ENCODE measurements around the gene DGKE.

The DGKE gene

DNA sequence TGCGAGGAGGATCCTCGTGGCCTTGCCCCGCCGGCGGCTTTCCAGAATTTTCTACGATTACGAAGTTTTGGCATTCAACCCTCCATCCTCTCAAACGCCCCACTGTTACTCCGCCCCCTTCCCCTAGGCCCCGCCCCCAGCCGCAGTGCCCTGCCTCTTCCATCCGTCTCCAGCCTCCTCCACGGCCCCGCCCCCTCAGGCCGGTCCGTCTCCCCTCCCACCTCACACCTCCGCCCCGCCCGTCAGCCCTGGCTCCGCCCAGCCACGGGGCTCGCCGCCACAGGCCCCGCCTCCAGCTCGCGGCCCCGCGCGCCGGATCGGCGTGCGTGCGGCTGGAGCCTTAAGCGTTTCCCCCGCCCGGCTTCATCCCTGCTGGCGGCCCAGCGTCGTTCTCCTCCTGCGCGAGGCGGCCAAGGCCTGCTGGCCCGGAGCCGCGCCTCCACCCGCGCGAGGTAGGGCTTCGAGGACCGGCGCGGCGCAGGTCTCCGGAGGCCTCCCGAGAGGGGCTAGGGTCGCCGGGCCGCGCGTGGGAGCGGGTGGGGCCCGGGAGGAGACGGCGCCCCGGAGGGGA, at the start of gene DGKE, which contains the start of gene C17orf67:
Gene DGKE (plus strand): TSS at position 343 of the 571 bp plus-strand sequence. CDS start 645 bp downstream, outside the sequence.
Gene C17orf67 (minus strand): TSS at position 112 of the 571 bp plus-strand sequence. CDS start 18,110 bp downstream, outside the sequence.
- DNase-seq (ENCODE audit: extremely low spot score, insufficient read length, low read depth) (peak; percentile 95), FAIRE-seq (peak; percentile 93)

DNA sequence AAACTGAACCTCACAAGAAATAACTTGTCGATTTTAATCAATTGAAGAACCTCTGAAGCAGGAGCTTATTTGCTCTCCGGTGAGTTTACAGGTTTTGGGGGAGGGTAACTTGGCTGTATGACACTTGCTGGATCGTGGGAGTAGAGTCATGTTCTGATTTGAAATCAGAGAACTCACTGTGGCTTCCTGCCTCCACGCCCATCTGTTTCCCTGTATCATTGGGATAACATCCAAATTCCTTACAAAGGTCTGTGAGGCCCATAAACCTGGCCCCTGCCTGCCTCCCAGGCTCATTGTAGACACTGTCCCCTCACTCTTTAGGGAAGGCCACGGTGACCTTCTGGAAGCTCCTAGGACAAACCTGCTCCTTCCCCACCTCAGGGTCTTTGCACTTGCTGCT, 48.5 kb upstream of the DGKE start:
- DNase-seq (ENCODE audit: extremely low spot score, insufficient read length, low read depth) (no peak), FAIRE-seq (no peak)

DNA sequence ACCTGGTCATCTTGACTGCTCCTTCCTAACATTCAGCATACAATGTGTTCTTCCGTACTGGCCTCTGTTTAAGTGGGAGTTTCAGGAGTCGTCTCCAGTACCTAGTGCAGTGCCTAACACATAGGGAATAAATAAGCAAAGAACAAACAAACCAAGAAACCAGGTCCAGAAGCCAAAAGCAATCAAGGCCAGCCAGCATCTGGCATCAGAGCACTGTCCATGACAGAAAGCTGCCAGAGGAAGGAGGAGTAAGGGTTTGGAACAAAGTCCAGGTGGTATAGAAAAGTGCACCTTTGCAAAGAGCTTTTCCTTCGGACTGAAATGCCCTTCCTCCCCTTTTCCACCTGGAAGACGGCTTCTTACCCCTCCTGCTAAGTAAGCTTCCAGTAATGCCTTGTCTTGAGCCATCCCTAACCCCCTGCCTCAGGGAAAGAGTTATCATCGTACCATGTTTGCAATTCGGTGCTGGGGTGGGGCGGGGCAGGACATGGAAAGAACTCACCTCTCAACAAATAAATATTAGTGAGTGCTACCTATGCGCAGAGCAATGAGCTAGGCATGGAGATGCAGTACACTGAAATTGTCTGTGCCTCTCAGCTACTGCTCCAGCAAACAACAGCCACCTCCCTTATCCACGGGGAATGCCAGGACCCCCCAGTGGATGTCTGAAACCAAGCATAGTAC, 47.8 kb upstream of the DGKE start:
- FAIRE-seq (no peak), DNase-seq (ENCODE audit: extremely low spot score, insufficient read length, low read depth) (no peak)

DNA sequence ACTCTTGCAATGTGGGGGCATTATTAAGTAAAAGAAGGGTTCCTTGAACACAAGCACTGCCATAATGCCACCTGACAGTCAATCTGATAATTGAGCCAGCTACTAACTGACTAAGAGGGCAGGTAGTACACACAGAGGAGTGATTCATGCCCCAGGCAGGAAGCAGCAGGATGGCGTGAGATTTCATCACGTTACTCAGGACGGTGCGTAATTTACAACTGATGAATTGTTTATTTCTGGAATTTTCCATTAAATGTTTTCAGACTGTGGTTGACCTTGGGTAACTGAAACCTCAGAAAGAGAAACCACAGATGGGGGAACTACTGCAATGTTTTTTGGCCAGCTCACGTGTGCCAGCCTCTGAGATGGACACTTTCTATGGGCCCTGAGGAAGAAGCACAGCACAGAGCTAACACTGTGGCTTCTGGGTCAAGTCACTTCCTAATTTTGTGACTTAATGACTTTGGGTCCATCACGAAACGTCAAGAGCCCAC, 46.9 kb upstream of the DGKE start:
- FAIRE-seq = peak; percentile 87
- DNase-seq (ENCODE audit: extremely low spot score, insufficient read length, low read depth) = no peak

DNA sequence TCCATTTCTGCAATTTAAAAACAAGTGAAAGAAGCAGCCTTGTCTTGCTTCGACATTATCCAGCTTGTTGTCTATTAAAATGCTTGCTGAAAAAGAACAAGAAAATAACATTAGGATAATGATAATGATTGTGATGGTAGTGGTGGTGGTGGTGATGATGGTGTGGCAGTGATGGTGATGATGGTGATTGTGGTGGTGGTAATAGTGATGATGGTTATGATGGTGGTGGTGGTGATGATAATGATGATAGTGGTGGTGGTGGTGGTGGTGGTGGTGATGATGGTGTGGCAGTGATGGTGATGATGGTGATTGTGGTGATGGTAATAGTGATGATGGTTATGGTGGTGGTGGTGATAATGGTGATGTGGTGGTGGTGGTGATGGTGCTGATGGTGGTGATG, 41.7 kb upstream of the DGKE start:
- DNase-seq (ENCODE audit: extremely low spot score, insufficient read length, low read depth) (no peak), FAIRE-seq (no peak)

DNA sequence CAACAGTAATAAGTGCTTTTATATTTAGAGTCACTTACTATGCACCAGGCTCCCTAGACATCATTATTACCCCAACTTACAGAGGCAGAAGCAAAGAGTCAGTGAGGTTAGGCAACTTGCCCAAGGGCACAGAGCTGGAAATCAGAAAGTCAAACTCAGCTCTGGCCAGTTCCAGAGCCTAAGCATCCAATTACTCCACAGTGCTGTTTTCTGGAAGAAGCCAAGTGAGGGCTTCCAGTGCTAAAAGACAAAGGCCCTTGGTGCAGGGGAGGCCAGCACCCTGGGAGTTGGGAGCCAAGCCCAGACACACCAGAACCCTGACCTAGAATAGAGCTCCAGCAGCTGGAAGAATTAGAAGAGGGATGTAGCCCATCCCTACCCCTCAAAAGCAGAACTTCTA, 40.4 kb upstream of the DGKE start:
- no peak for DNase-seq (ENCODE audit: extremely low spot score, insufficient read length, low read depth)
- no peak for FAIRE-seq

DNA sequence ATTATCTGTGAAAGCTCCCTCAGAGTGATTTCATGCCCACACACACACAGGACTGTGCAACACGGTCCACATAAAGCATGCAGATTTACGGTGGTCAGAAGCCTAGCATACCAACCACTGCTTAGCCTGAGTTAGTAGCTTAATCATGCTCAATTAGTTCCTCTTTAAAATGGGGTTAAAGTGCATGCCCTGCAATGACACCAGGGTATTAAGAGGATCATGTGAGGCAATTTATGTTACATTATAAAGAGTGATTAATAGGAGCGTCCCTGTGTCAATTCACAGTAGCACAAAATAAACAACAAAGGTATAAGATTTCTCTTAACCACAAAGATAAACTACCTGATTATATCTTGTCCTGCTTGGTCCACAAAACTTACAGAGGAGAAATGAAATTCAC, 40.0 kb upstream of the DGKE start:
- DNase-seq (ENCODE audit: extremely low spot score, insufficient read length, low read depth) = no peak
- FAIRE-seq = no peak

DNA sequence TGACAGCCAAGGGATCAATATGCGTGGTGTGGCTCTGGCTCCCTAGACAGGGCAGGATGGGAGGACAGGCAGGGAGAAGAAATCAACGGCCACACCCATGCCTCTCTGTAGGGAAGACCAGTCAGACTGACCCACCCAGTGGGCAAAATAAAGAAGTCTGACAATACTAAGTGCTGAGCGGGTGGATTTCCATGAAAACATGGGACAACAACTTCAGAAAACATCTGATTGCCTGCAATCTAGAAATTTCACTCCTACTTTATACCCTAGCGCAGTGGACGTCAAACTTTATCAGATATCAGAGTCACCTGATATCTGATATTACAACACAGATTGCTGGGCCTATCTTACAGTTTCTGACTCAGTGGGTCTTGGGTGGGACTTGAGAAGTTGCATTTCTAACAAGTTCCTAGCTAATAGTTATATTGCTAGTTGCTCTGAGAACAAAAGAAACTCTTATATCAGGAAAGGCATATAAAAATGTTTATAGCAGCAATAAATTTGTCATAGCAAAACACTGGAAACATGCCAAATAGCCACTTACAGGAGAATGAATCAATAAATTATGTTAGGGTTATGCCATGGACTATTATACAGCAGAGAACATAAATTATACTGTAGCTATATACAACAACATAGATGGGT, 38.6 kb upstream of the DGKE start:
- no peak for DNase-seq (ENCODE audit: extremely low spot score, insufficient read length, low read depth)
- FAIRE-seq = no peak

DNA sequence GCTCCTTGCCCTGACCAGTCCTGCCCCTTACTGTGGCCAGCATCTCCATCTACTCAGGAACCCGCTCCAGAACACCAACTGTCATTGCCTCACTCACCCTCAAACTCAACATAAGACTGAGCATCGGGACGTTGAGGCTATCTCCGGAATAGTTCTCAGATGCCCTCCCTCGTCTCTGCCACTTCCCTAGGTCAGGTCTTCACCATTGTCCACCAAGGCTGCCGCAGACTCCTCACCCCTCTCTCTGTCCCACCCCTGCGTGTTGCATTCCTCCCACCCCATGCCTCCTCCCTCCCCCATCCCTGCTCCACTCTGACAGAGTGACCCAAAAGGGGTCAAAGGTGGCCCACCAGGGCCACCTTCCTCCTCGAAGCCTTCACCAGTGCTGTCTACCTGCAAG, 37.4 kb upstream of the DGKE start:
- no peak for FAIRE-seq

DNA sequence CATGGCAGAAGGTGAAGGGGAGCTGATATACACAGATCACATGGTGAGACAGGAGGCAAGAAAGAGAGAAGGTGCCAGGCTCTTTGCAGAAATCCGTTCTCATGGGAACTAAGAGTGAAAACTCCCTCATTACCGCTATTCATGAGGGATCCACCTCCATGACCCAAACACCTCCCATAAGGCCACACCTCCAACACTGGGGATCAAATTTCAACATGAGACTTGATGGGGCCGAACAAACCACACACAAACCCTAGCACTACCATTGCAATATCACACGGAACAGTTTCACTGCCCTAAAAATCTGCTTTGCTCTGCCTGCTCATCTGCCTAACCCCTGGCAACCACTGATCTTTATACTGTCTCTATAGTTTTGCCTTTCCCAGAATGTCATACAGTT, 35.0 kb upstream of the DGKE start:
- no peak for FAIRE-seq
- no peak for DNase-seq (ENCODE audit: extremely low spot score, insufficient read length, low read depth)

More for the DNA sequence above, 37.4 kb upstream of the DGKE start:
- no peak for DNase-seq (ENCODE audit: extremely low spot score, insufficient read length, low read depth)

DNA sequence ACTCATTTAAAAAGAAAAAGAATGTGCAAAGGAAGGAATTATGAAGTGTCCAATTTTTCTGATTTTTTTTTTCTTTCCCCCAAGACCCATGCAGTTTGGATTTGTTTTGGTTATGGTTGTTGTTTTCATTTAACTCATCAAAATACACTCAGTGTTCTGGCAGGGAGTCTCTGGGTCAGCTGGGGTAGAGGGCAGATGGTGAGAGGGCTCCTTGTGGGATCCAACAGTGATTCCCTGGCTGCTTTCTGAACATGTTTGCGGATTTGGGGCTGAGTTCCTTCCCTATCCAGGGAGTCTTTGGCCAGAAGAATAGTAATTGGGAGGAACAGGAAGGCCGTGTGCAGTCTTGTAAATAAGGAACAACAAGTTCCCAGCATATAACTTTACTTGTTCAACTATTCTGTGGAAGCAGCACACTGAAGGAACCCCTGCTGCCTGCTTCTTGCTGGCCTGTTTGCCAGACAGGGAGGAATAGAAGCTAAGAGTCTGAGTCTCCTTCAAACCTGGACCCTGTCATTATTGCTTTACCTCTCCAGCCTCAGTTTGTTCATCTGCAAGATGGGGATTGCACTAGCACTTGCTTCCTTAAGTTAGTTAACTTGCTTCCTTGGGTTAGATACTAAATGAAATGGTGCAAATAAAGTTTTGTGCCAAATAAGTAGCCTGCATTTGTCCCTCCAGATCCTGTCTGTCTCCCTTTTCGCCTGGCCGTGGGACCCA, 32.3 kb upstream of the DGKE start:
- FAIRE-seq (no peak), DNase-seq (ENCODE audit: extremely low spot score, insufficient read length, low read depth) (no peak)

DNA sequence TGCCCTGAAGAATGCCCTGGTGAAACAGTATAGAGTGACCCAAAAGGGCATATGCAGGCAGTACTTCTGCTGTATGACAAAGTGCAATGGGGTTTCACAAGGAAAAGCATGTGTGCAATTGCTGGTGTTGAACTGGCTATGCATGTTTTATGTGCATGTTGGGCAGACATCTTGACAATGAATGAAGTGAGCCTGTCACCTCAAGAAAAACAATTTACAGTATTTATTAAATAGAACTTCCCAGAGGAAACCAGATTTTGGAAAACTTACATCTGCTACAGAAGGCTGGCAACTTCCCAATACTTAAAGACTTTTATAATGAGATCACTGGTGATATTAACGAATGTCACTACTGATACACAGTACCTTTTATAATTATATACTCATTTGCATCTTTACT, 30.9 kb upstream of the DGKE start:
- no peak for DNase-seq (ENCODE audit: extremely low spot score, insufficient read length, low read depth)
- FAIRE-seq = no peak

DNA sequence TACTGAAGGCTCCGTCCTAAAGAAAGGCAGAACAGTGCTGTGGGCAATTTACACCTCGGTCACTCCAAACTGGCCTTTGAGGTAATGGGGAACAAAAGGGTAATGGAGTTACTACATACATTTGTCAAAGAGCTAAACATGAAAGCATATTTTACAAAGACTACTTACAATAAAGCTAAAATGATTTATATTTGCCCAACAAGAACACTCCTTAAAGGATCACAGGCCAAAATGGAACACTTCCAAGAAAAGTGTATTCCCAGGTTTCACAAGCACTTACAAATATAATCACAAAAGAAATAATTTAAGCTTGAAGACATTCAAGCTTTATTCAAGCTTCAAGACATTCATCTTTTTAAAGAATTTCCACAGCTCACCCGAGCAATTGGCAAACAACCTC, 29.5 kb upstream of the DGKE start:
- DNase-seq (ENCODE audit: extremely low spot score, insufficient read length, low read depth) (no peak), FAIRE-seq (no peak)

DNA sequence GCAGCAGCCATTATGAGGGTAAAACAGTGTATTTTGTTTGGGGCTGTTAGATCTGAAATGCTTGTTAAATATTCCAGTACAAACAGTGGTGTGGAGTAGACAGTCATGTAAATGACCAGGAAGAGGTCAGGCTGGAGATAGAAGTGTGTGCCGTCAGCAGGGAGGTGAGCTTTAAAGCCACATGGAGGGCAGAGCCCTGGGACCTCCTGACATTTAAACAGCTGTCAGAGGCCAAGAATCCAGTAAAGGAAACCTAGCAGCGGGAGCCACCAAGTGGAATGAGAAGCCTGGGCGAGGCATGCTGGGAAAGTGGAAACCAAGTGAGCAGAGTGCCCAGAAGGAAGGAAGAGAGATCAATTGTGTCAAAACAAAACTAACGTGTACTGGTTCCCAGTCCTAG, 27.0 kb upstream of the DGKE start:
- FAIRE-seq (no peak), DNase-seq (ENCODE audit: extremely low spot score, insufficient read length, low read depth) (no peak)

DNA sequence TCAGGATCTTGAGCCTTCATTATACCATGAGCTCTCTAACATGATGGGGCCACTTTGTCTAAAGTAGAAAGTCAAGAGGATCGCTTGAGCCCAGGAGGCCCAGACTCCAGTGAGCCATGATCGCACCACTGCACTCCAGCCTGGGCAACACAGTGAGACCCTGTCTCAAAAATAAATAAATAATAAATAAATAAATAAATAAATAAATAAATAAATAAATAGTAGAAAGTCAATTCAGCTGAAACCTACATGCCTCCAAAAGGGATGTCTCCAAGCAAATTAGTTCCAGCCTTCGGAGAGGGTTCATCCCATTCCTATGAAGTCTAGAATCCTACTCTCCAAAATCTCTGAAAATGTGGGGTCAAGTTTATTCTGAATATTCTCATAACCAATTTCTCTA, 26.2 kb upstream of the DGKE start:
- DNase-seq (ENCODE audit: extremely low spot score, insufficient read length, low read depth) (no peak), FAIRE-seq (no peak)

DNA sequence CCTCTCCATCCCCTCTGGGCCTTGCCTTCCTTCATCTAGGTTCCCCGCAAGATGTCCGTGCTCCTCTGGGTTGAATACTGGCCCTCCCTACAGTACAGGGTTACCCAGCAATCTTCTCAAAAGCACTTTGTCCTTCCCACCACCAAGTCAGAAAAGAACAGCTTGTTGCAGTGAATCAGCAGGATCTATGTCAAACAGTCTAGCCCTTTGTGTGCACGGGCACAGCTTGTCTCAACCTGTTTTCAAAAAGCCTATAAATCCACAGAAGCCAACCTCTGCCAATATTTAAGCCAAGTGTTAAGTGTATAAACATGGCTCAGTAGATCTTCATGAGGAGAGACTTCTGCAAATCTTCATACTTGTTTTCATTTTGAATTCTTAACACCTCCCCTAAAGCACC, 25.4 kb upstream of the DGKE start:
- DNase-seq (ENCODE audit: extremely low spot score, insufficient read length, low read depth) (no peak), FAIRE-seq (no peak)

DNA sequence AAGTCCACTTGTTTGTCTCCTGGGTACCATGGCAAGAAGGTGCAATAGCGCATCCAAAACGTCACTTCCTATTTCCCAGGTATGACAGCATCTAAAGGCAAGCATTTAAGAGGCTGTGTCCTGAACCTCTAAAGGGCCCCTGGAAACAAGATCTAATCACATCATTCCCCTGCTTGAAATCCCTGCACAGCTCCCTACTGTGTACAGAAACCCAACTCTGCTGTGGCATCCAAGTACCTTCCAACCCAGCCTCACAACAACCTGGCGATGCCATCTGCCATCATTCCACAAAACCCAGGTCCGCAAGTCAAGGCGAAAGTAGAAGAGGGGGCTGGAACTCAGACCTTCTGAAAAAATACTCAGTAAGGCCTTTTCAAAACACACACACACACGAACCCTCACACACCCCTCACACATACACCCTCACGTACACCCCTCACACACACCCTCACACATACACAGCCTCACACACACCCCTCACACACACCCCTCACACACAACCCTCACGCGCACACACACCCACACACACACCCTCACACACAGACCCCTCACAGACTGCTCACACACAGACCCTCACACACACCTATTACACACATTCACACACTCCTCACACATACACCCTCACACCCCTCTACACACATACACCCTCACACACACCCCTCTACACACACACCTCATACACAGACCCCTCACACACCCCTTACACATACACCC, 24.7 kb upstream of the DGKE start:
- no peak for FAIRE-seq

DNA sequence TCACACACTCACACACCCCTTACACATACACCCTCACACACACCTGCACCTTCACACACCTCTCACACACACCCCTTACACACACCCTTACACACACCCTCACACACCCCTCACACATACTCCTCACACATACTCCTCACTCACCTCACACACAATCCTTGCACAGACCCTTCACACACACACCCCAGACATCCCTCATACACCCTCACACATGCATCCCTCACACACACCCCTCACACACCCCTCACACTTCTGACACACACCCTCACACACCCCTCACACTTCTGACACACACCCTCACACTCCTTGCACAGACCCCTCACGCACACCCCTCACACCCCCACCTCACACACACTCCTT, 24.2 kb upstream of the DGKE start:
- DNase-seq (ENCODE audit: extremely low spot score, insufficient read length, low read depth) = no peak
- FAIRE-seq = no peak

More for the DNA sequence above, 24.7 kb upstream of the DGKE start:
- DNase-seq (ENCODE audit: extremely low spot score, insufficient read length, low read depth) = no peak

DNA sequence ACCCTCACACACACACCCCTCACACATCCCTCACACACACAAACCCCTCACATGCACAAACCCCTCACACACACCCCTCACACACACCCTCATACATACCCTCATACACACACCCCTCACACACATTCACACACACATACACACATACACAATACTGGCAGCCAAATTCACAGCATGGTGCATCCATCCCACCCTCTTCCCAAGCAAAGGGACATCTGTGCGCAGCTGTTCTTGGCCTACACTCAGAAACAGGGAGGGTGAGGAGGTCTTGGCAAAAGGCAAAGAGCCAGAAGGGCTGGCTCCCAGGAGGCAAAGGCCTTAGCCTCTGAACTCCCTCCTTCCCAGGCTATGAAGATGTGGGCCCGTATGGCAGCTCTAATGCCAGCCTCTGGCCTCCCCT, 23.6 kb upstream of the DGKE start:
- DNase-seq (ENCODE audit: extremely low spot score, insufficient read length, low read depth) (no peak), FAIRE-seq (no peak)
